Fibroblast of skin of right quadriceps (primary cell): ENCODE results near the gene ARRDC5.
"Not testable (repeated sequence)": the region's sequence is repeated elsewhere in the genome, so short reads cannot be mapped to it uniquely, and the experiment has no call there.

Experiments
- DNase-seq: peaks from one replicate; pipeline ENCODE4 v3.0.0-alpha.2; 2013

Gene ARRDC5

GRCh38 chr19:4909897-4910593 is 7.3 kb upstream of the ARRDC5 start:
- peak; percentile 93 for DNase-seq

GRCh38 chr19:4909156-4909896 is 6.6 kb upstream of the ARRDC5 start, which contains the start of gene UHRF1:
TSS of gene UHRF1 (plus strand) at chr19:4909501. CDS start at chr19:4910886, 1,385 bp downstream.
- peak; percentile 73 for DNase-seq

- DNase-seq: no peak
Observed at GRCh38 chr19:4908781-4909155, 6.1 kb upstream of the ARRDC5 start.

GRCh38 chr19:4908360-4908759 is 5.7 kb upstream of the ARRDC5 start:
- DNase-seq: no peak

- DNase-seq: no peak
Observed at GRCh38 chr19:4906963-4907362, 4.3 kb upstream of the ARRDC5 start.

- no peak for DNase-seq
Observed at GRCh38 chr19:4904481-4904880, 1.8 kb upstream of the ARRDC5 start.

GRCh38 chr19:4900879-4901278 is 1.8 kb downstream of the ARRDC5 start:
- not testable (repeated sequence) for DNase-seq

GRCh38 chr19:4897146-4897545 is 5.5 kb downstream of the ARRDC5 start:
- DNase-seq: no peak

- peak; percentile 39 for DNase-seq
Observed at GRCh38 chr19:4896372-4896771, 6.3 kb downstream of the ARRDC5 start.

GRCh38 chr19:4892962-4893361 is 9.7 kb downstream of the ARRDC5 start:
- DNase-seq: not testable (repeated sequence)

- no peak for DNase-seq
Observed at GRCh38 chr19:4891066-4891465, 11.6 kb downstream of the ARRDC5 start.

GRCh38 chr19:4889034-4889815 is 13.5 kb downstream of the ARRDC5 start:
- DNase-seq: peak; percentile 77

- not testable (repeated sequence) for DNase-seq
Observed at GRCh38 chr19:4887803-4888202, 14.9 kb downstream of the ARRDC5 start.

- not testable (repeated sequence) for DNase-seq
Observed at GRCh38 chr19:4884993-4885392, 17.7 kb downstream of the ARRDC5 start.

- not testable (repeated sequence) for DNase-seq
Observed at GRCh38 chr19:4882874-4883273, 19.8 kb downstream of the ARRDC5 start.

- no peak for DNase-seq
Observed at GRCh38 chr19:4879041-4879440, 23.7 kb downstream of the ARRDC5 start.

- DNase-seq: peak; percentile 8
Observed at GRCh38 chr19:4878491-4878968, 24.2 kb downstream of the ARRDC5 start.

- DNase-seq: no peak
Observed at GRCh38 chr19:4877753-4878490, 24.8 kb downstream of the ARRDC5 start.

GRCh38 chr19:4873930-4874329 is 28.8 kb downstream of the ARRDC5 start:
- DNase-seq: no peak

GRCh38 chr19:4871711-4872110 is 31.0 kb downstream of the ARRDC5 start:
- DNase-seq: no peak

- peak; percentile 91 for DNase-seq
Observed at GRCh38 chr19:4870025-4870700, 32.5 kb downstream of the ARRDC5 start.

GRCh38 chr19:4868286-4868834 is 34.3 kb downstream of the ARRDC5 start:
- no peak for DNase-seq
